Heart left ventricle (tissue), 13 donors: ENCODE results near the gene TNFRSF18.

Experiments used
- CTCF ChIP-seq, 12 donors: fragments of 200-600 bp; sonication (generic) in 4 of 12; IDR thresholded peaks; one replicate each; pipeline versions ENCODE4 v1.5.0 to v1.8.0; 2018 to 2022; ENCODE audit warnings: antibody characterized with exemption in 12 of 12, mild to moderate bottlenecking in 5 of 12
- POLR2A ChIP-seq, 2 donors: fragments of 450-650 bp; IDR thresholded peaks; one replicate each; pipeline ENCODE4 v1.6.1; 2017; ENCODE audit warnings: antibody characterized with exemption in 2 of 2, mild to moderate bottlenecking in 2 of 2, moderate library complexity in 2 of 2
- donor health status: ischemic (EF 13 %, LVEDD 7.1; RV severe dilation, severe dysfunction).
- donor health status: DM: no; HTN: yes; CAD: no.
- donor health status: DM: no; HTN: no; CAD: no.
- donor health status: ischemic (EF 25% LVEDD 6.9; RV normal size, moderate dysfunction).
- donor health status: ischemic (EF 25% LVEDD 5.7; RV mildly dilated, moderate dysfunction).
- donor health status: ischemic (EF 35%, LVEDD 5.7; RV mildly dilated, moderate dysfunction).
- donor health status: nonischemic (EF 11% LVEDD 7.7; RV severe dilation, severe dysfunction).
- donor health status: DM: yes; HTN: yes; CAD: no.
- donor health status: PGD.
- donor health status: ischemic (EF 29% LVEDD 5.4; RV normal size, mild dysfunction).
- donor health status: nonischemic (EF 23%, LVEDD 6.1; RV moderate dilation, normal function).

GRCh38 chr1:1171161-1171545, 35.2 kb downstream of the TNFRSF18 start:
- TF ChIP-seq POLR2A (IDR thresholded peaks at IDR 0.05) (no peak), CTCF (IDR thresholded peaks at IDR 0.05) (no peak)
